DOHH2 (cell line): Measurements from ENCODE around the gene CD200.
A peak's percentile ranks its signal among the peaks of the same experiment; 100 is the strongest.

Experiments
- H3F3A ChIP-seq: fragments of 200-600 bp; sonication (generic), shearing (Covaris generic); 2 replicates; pipeline ENCODE4 v1.6.0; 2016; ENCODE audit warnings: antibody characterized with exemption, mild to moderate bottlenecking; ENCODE audit not compliant: control insufficient read depth, insufficient read depth
- H3K27ac ChIP-seq: fragments of 200-600 bp; sonication (generic); 2 replicates; pipeline ENCODE4 v1.5.1; 2014; ENCODE audit warnings: low read depth, mild to moderate bottlenecking, low read length, moderate library complexity
- H3K27me3 ChIP-seq: fragments of 200-600 bp; sonication (generic); 2 replicates; pipeline ENCODE4 v1.6.1; 2014; ENCODE audit warnings: mild to moderate bottlenecking, low read length, mixed read lengths; ENCODE audit not compliant: control insufficient read depth
- H3K36me3 ChIP-seq: fragments of 200-600 bp; sonication (generic); 2 replicates; pipeline ENCODE4 v1.6.1; 2014; ENCODE audit warnings: mild to moderate bottlenecking, low read length, moderate library complexity, mixed read lengths; ENCODE audit not compliant: control insufficient read depth
- H3K4me1 ChIP-seq: fragments of 200-600 bp; sonication (generic); 2 replicates; pipeline ENCODE4 v1.6.1; 2014; ENCODE audit warnings: mild to moderate bottlenecking, low read length, mixed read lengths; ENCODE audit not compliant: control insufficient read depth
- H3K4me2 ChIP-seq: fragments of 200-600 bp; sonication (generic); 2 replicates; pipeline ENCODE4 v1.6.0; 2014; ENCODE audit warnings: mild to moderate bottlenecking, low read length, moderate library complexity
- H3K4me3 ChIP-seq: fragments of 200-600 bp; sonication (generic); 2 replicates; pipeline ENCODE4 v1.5.1; 2014; ENCODE audit warnings: mild to moderate bottlenecking, low read length, mixed read lengths
- H3K79me2 ChIP-seq: fragments of 200-600 bp; sonication (generic); 2 replicates; pipeline ENCODE4 v1.6.1; 2014; ENCODE audit warnings: mild to moderate bottlenecking, low read length, mixed read lengths; ENCODE audit not compliant: control insufficient read depth
- H3K9me2 ChIP-seq: fragments of 200-600 bp; sonication (generic); replicated peaks from 2 replicates; pipeline ENCODE4 v1.6.1; 2014; ENCODE audit warnings: mild to moderate bottlenecking, low read length, mixed read lengths; ENCODE audit not compliant: control insufficient read depth
- H3K9me3 ChIP-seq: fragments of 200-600 bp; sonication (generic); 2 replicates; pipeline ENCODE4 v1.6.1; 2014; ENCODE audit warnings: antibody characterized with exemption, low read length, mixed read lengths; ENCODE audit not compliant: control insufficient read depth, insufficient read depth
- H4K20me1 ChIP-seq: fragments of 200-600 bp; sonication (generic); 2 replicates; pipeline ENCODE4 v1.6.0; 2014; ENCODE audit warnings: low read depth, mild to moderate bottlenecking, antibody characterized with exemption, low read length, moderate library complexity; ENCODE audit not compliant: control insufficient read depth, insufficient read depth
- EZH2phosphoT487 ChIP-seq: fragments of 200-600 bp; sonication (generic); IDR thresholded peaks from 2 replicates; pipeline ENCODE4 v1.6.1; 2017; ENCODE audit warnings: borderline replicate concordance, mild to moderate bottlenecking, antibody characterized with exemption, low read length, moderate library complexity, mixed read lengths
- TF ChIP-seq, protein P1 (sequence below): fragments of 200-600 bp; sonication (generic); IDR thresholded peaks from one replicate; pipeline ENCODE4 v1.5.1; 2014; ENCODE audit warnings: antibody characterized with exemption, mild to moderate bottlenecking, low read depth, low read length; ENCODE audit not compliant: poor library complexity, severe bottlenecking

CD200 gene

GRCh38 chr3:112302881-112303763 is 29.8 kb upstream of the CD200 start:
- TF ChIP-seq, protein P1, sequence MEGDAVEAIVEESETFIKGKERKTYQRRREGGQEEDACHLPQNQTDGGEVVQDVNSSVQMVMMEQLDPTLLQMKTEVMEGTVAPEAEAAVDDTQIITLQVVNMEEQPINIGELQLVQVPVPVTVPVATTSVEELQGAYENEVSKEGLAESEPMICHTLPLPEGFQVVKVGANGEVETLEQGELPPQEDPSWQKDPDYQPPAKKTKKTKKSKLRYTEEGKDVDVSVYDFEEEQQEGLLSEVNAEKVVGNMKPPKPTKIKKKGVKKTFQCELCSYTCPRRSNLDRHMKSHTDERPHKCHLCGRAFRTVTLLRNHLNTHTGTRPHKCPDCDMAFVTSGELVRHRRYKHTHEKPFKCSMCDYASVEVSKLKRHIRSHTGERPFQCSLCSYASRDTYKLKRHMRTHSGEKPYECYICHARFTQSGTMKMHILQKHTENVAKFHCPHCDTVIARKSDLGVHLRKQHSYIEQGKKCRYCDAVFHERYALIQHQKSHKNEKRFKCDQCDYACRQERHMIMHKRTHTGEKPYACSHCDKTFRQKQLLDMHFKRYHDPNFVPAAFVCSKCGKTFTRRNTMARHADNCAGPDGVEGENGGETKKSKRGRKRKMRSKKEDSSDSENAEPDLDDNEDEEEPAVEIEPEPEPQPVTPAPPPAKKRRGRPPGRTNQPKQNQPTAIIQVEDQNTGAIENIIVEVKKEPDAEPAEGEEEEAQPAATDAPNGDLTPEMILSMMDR = no peak
- TF ChIP-seq EZH2phosphoT487 = no peak
- Histone ChIP-seq H3K4me2 (peak overlapping the region; percentile 74), H3K27me3 (no peaks in the 10 kb centered on the region), H3K27ac (peak overlapping the region; percentile 42), H3K79me2 (no peaks in the 10 kb centered on the region), H3K9me3 (no peaks in the 10 kb centered on the region), H3K36me3 (peaks cover 7% of the 10 kb centered on the region), H3K9me2 (no peaks in the 10 kb centered on the region), H3K4me1 (peaks cover 65% of the 10 kb centered on the region), H4K20me1 (no peaks in the 10 kb centered on the region), H3F3A (peaks cover 4% of the 10 kb centered on the region; the same call in 1 of the 2 replicates), H3K4me3 (peak overlapping the region; percentile 61)

GRCh38 chr3:112303764-112304325 is 29.1 kb upstream of the CD200 start:
- Histone ChIP-seq H3K36me3 (peaks cover 7% of the 10 kb centered on the region), H3K4me2 (peak overlapping the region; percentile 74), H3K4me3 (peak overlapping the region; percentile 61), H3F3A (no peaks in the 10 kb centered on the region), H3K27me3 (no peaks in the 10 kb centered on the region), H4K20me1 (no peaks in the 10 kb centered on the region), H3K27ac (peak overlapping the region; percentile 42), H3K9me3 (no peaks in the 10 kb centered on the region), H3K4me1 (peaks cover 57% of the 10 kb centered on the region), H3K79me2 (no peaks in the 10 kb centered on the region), H3K9me2 (no peaks in the 10 kb centered on the region)
- TF ChIP-seq EZH2phosphoT487 = no peak
- TF ChIP-seq, protein P1 = no peak

DNA sequence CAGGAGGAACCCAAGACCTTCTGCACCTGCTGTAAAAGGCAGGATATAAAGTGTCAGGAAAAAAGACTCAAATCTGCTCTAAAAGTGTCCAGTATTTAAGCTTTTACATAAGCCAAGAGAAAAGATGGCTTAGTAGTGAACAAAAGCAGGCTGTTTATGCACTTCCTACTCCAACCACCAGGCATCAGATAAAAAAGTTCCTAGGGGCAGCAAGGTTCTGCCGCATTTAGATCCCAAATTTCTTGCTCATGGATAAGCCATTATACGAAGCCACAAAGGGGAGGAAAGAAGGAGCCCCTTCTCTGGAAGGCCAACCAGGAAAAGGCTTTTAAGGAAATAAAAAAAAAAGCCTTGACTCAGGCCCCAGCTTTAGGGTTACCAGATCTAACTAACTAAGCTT is 28.3 kb upstream of the CD200 start:
- peak overlapping the region; percentile 74 for H3K4me2 ChIP-seq
- no peak overlapping the region for H3K4me3 ChIP-seq

More for the DNA sequence above, 28.3 kb upstream of the CD200 start:
- Histone ChIP-seq H3K27ac (no peak overlapping the region), H3K27me3 (no peaks in the 10 kb centered on the region), H3K79me2 (no peaks in the 10 kb centered on the region), H3K9me2 (no peaks in the 10 kb centered on the region), H3K36me3 (peaks cover 7% of the 10 kb centered on the region), H4K20me1 (no peaks in the 10 kb centered on the region), H3K4me1 (peaks cover 51% of the 10 kb centered on the region), H3F3A (no peaks in the 10 kb centered on the region), H3K9me3 (no peaks in the 10 kb centered on the region)
- TF ChIP-seq, protein P1 = no peak
- TF ChIP-seq EZH2phosphoT487 = no peak
